Esophagus muscularis mucosa (tissue), 4 donors: ENCODE results near the gene GTF2IRD1. TPM values are rescaled to one million over a fixed set of nuclear protein-coding genes. Genes with fewer than 3 reads are reported as not detected.
"Not testable (repeated sequence)": the region's sequence is repeated elsewhere in the genome, so short reads cannot be mapped to it uniquely, and the experiment has no call there.

ENCODE experiments used
- DNase-seq: peaks from one replicate; pipeline ENCODE4 v3.0.0-alpha.2; 2017; ENCODE audit errors: extremely low spot score
- H3K27ac ChIP-seq, 4 donors: fragments of 200-600 bp; sonication (generic); replicated peaks in 1 of 4; 1 replicate in 3 of 4; 2 replicates in 1 of 4; pipeline ENCODE4 v1.5.1; 2016 to 2019; ENCODE audit warnings: mild to moderate bottlenecking in 1 of 4
- H3K27me3 ChIP-seq, 4 donors: fragments of 200-600 bp; sonication (generic); one replicate each; pipeline versions ENCODE4 v1.5.1 to v1.6.0; 2016 to 2019
- H3K36me3 ChIP-seq, 4 donors: fragments of 200-600 bp; sonication (generic); one replicate each; pipeline ENCODE4 v1.5.1; 2016 to 2019
- H3K4me1 ChIP-seq, 4 donors: fragments of 200-600 bp; sonication (generic); one replicate each; pipeline ENCODE4 v1.5.1; 2016 to 2019
- H3K4me3 ChIP-seq, 4 donors: fragments of 200-600 bp; sonication (generic); 1 replicate in 2 of 4; 2 replicates in 2 of 4; pipeline ENCODE4 v1.5.1; 2016 to 2019; ENCODE audit warnings: mild to moderate bottlenecking in 4 of 4, moderate library complexity in 1 of 4
- H3K9me3 ChIP-seq, 4 donors: fragments of 200-600 bp; sonication (generic); 1 replicate in 3 of 4; 2 replicates in 1 of 4; pipeline ENCODE4 v1.5.1; 2016 to 2019
- CTCF ChIP-seq, 3 experiments: fragments of 200-600 bp in 2 of 3; fragments of 450-650 bp in 1 of 3; sonication (generic) in 2 of 3; IDR thresholded peaks; one replicate each; pipeline ENCODE4 v1.5.1; 2017 to 2019; ENCODE audit warnings: antibody characterized with exemption in 3 of 3, mild to moderate bottlenecking in 2 of 3, moderate library complexity in 1 of 3
- EP300 ChIP-seq: sonication (generic); formaldehyde crosslinking; IDR thresholded peaks from one replicate; pipeline ENCODE4 v1.6.1; 2017; ENCODE audit warnings: antibody characterized with exemption
- POLR2A ChIP-seq: fragments of 450-650 bp; IDR thresholded peaks from one replicate; pipeline ENCODE4 v1.6.1; 2017; ENCODE audit warnings: antibody characterized with exemption, moderate library complexity, mild to moderate bottlenecking, low read depth
- POLR2AphosphoS5 ChIP-seq, 2 donors: sonication (generic); formaldehyde crosslinking; IDR thresholded peaks; one replicate each; pipeline ENCODE4 v1.6.1; 2017; ENCODE audit warnings: antibody characterized with exemption in 2 of 2
- WGBS: methylation state at CpG from one replicate; pipeline ENCODE4 v1.1.5; 2018; 5-methylcytosine and 5-hydroxymethylcytosine counted together
- intact Hi-C: fragments of 100-400 bp; cut with DNase I; formaldehyde crosslinking; loops from one replicate; pipeline ENCODE4 v1.15.1; 2023
- total RNA-seq, 4 donors: library from RNA; depleted of rRNA; stranded (reverse); fragments of >200 nt; gene quantifications; one replicate each; pipeline versions ENCODE4 v1.1.0 to v1.2.1, GENCODE V29; 2016

The GTF2IRD1 gene
- total RNA-seq, 4 donors from 2014 or later: 20.8 to 24.0 (median 22.0) TPM

- no peak for TF ChIP-seq POLR2AphosphoS5 (IDR thresholded peaks at IDR 0.05)
- no peak for TF ChIP-seq POLR2A
- TF ChIP-seq CTCF (IDR thresholded peaks at IDR 0.05): no peak
- TF ChIP-seq EP300: no peak
- H3K4me1 ChIP-seq: peaks cover 0 to 1% (median 0%) of the 10 kb centered on the region in 4 donors
- intact Hi-C loops: no loop called here
- no peaks in the 10 kb centered on the region for H3K36me3 ChIP-seq
- WGBS: 61% methylated on average over 4 of the region's 4 CpGs
- H3K27ac ChIP-seq: no peak overlapping the region
- H3K9me3 ChIP-seq: no peaks in the 10 kb centered on the region
- no peak overlapping the region for H3K4me3 ChIP-seq
- no peak for DNase-seq
- peaks cover 0 to 26% (median 0%) of the 10 kb centered on the region in 4 donors for H3K27me3 ChIP-seq
These were observed 41.6 kb upstream of the GTF2IRD1 start for GRCh38 chr7:74412056-74412455.

- WGBS: 93% methylated on average over 3 of the region's 3 CpGs
- peaks cover 0 to 28% (median 0%) of the 10 kb centered on the region in 4 donors for H3K27me3 ChIP-seq
- H3K4me3 ChIP-seq: no peak overlapping the region
- DNase-seq: no peak
- intact Hi-C loops: no loop called here
- no peaks in the 10 kb centered on the region for H3K36me3 ChIP-seq
- no peak overlapping the region for H3K27ac ChIP-seq
- no peaks in the 10 kb centered on the region for H3K9me3 ChIP-seq
- H3K4me1 ChIP-seq: peaks cover 2 to 6% (median 4%) of the 10 kb centered on the region in 4 donors
- TF ChIP-seq EP300 (no peak), POLR2A (no peak), CTCF (IDR thresholded peaks at IDR 0.05) (no peak), POLR2AphosphoS5 (IDR thresholded peaks at IDR 0.05) (no peak)
These were observed 41.1 kb upstream of the GTF2IRD1 start for GRCh38 chr7:74412603-74413002.

GRCh38 chr7:74414595-74415333, 38.9 kb upstream of the GTF2IRD1 start:
- intact Hi-C loops: loop anchor here (5.0 kb wide), 1 partner anchor 153 kb away; no protein-coding TSS in a partner anchor
- not testable (repeated sequence) for H3K27ac ChIP-seq, H3K4me3 ChIP-seq, DNase-seq, H3K9me3 ChIP-seq, H3K36me3 ChIP-seq
- Histone ChIP-seq H3K4me1 (peaks cover 3 to 12% (median 6%) of the 10 kb centered on the region in 4 donors), H3K27me3 (peaks cover 0 to 28% (median 0%) of the 10 kb centered on the region in 4 donors)
- WGBS: 78% methylated on average over 6 of the region's 7 CpGs

GRCh38 chr7:74417419-74417971, 36.2 kb upstream of the GTF2IRD1 start:
- Histone ChIP-seq H3K4me1 (peaks cover 3 to 12% (median 6%) of the 10 kb centered on the region in 4 donors), H3K4me3 (no peak overlapping the region), H3K27ac (no peak overlapping the region), H3K9me3 (no peaks in the 10 kb centered on the region), H3K36me3 (no peaks in the 10 kb centered on the region), H3K27me3 (peaks cover 0 to 18% (median 0%) of the 10 kb centered on the region in 4 donors)
- WGBS: 30% methylated on average over 15 of the region's 16 CpGs
- DNase-seq: no peak
- intact Hi-C loops: loop anchor here (5.0 kb wide), 1 partner anchor 150 kb away; no protein-coding TSS in a partner anchor
- TF ChIP-seq POLR2A: no peak
- TF ChIP-seq EP300: no peak
- no peak for TF ChIP-seq POLR2AphosphoS5 (IDR thresholded peaks at IDR 0.05)
- peak; percentile 88 to 97 (median 95) for TF ChIP-seq CTCF (IDR thresholded peaks at IDR 0.05)

GRCh38 chr7:74418076-74418475, 35.6 kb upstream of the GTF2IRD1 start:
- DNase-seq: no peak
- no peaks in the 10 kb centered on the region for H3K36me3 ChIP-seq
- peaks cover 3 to 12% (median 6%) of the 10 kb centered on the region in 4 donors for H3K4me1 ChIP-seq
- H3K4me3 ChIP-seq: no peak overlapping the region
- no peak overlapping the region for H3K27ac ChIP-seq
- 78% methylated on average over 5 of the region's 8 CpGs for WGBS
- no peaks in the 10 kb centered on the region for H3K9me3 ChIP-seq
- intact Hi-C loops: loop anchor here (5.0 kb wide), 1 partner anchor 149 kb away; no protein-coding TSS in a partner anchor
- TF ChIP-seq POLR2A (no peak), CTCF (IDR thresholded peaks at IDR 0.05) (no peak), EP300 (no peak), POLR2AphosphoS5 (IDR thresholded peaks at IDR 0.05) (no peak)
- peaks cover 0 to 13% (median 0%) of the 10 kb centered on the region in 4 donors for H3K27me3 ChIP-seq
